Measurements from ENCODE around the gene COL26A1.

Gene COL26A1

DNA sequence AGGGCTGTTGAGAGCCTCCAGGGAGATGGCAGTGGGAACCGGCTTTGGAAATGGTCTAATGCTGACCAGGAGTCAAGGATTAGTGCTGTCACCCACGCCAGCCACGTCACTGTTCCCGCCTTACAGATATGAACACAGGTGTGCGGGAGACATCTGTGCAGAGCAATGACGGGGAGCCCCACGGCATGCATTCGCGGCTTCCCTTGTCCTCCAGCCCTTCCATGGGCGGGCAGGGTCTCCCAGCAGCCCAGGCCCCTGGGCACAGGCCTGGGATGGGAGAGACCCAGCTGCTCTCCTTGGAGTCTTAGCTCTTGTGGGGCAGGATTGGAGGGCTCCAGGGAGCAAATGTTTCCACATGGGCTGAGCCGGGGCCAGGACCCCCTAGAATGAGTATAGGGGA is 172.2 kb downstream of the COL26A1 start:
- Mint-ChIP-seq H3K27me3 (no peaks in the 10 kb centered on the region), H3K4me3 (no peak overlapping the region), H3K4me1 (ENCODE audit: low read depth) (no peaks in the 10 kb centered on the region)

GRCh38 chr7:101535351-101535751 is 172.7 kb downstream of the COL26A1 start:
- H3K36me3 Mint-ChIP-seq: no peaks in the 10 kb centered on the region
- H3K27ac Mint-ChIP-seq: no peak overlapping the region
- no peaks in the 10 kb centered on the region for H3K27me3 Mint-ChIP-seq
- no peak overlapping the region for H3K4me3 Mint-ChIP-seq
- no peaks in the 10 kb centered on the region for H3K4me1 Mint-ChIP-seq (ENCODE audit: low read depth)
- no peaks in the 10 kb centered on the region for H3K9me3 Mint-ChIP-seq (ENCODE audit: low read depth)

More for the DNA sequence above, 172.2 kb downstream of the COL26A1 start:
- Mint-ChIP-seq H3K9me3 (ENCODE audit: low read depth) (no peaks in the 10 kb centered on the region), H3K36me3 (peaks cover under 1% of the 10 kb centered on the region), H3K27ac (no peak overlapping the region)

GRCh38 chr7:101536232-101536631 is 173.6 kb downstream of the COL26A1 start:
- Mint-ChIP-seq H3K27me3 (no peaks in the 10 kb centered on the region), H3K36me3 (no peaks in the 10 kb centered on the region), H3K9me3 (ENCODE audit: low read depth) (no peaks in the 10 kb centered on the region), H3K4me1 (ENCODE audit: low read depth) (no peaks in the 10 kb centered on the region), H3K27ac (no peak overlapping the region), H3K4me3 (no peak overlapping the region)

GRCh38 chr7:101536668-101537067 is 174.0 kb downstream of the COL26A1 start:
- no peak overlapping the region for H3K27ac Mint-ChIP-seq
- no peaks in the 10 kb centered on the region for H3K36me3 Mint-ChIP-seq
- H3K4me3 Mint-ChIP-seq: no peak overlapping the region
- no peaks in the 10 kb centered on the region for H3K27me3 Mint-ChIP-seq
- H3K9me3 Mint-ChIP-seq (ENCODE audit: low read depth): no peaks in the 10 kb centered on the region
- no peaks in the 10 kb centered on the region for H3K4me1 Mint-ChIP-seq (ENCODE audit: low read depth)

DNA sequence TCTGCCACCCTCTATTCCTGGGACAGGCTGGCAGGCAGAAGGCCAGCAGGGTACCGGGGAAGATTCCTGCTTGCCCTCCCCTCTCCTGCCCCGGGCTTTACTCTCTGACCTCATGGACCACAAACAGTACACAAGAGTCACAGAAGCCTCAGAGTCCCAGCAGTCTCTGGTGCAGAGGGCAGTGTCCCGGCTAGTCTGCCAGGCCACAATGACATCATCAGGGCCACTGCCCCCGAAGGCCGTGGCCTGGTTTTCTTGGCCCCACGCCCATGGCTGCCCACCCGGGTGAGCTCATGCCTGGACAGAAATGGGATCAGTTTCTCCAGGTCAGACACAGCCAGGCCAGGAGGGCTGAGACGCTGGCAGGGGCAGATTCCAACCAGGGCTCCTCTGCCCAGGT is 174.5 kb downstream of the COL26A1 start:
- Mint-ChIP-seq H3K4me3 (no peak overlapping the region), H3K9me3 (ENCODE audit: low read depth) (no peaks in the 10 kb centered on the region), H3K36me3 (no peaks in the 10 kb centered on the region), H3K4me1 (ENCODE audit: low read depth) (no peaks in the 10 kb centered on the region), H3K27ac (no peak overlapping the region), H3K27me3 (no peaks in the 10 kb centered on the region)

DNA sequence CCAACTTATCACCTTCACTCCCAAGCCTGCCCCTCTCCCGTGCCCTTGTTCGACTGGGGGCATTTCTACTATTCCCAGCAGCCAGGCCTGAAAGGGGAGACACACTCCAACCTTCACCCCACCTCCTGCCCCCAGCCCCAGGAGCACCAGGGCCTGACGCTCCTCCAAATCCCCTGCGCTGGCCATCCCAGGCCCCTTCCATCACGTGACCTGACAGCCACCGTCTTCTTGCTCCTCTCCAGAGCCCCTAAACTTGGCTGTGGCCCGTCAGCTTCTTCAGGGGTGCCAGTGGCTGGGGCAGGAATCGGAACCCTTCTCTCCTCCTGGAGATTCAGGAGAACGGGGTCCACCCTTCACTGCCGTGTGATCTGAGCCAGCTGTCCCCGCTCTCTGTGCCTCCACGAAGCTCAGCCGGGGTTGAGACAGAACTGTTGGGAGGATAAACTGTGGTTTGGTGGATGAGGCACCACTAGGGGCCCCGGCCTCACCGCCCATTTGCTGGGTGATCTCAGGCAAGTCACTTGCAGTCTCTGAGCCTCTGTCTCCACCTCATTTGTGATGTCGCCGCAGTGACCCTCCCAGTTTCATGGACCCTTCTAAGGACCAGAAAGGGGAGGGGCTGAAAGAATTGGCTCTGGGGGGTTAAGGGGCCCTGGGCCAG is 175.4 kb downstream of the COL26A1 start:
- Mint-ChIP-seq H3K27me3 (no peaks in the 10 kb centered on the region), H3K4me1 (ENCODE audit: low read depth) (peaks cover 2% of the 10 kb centered on the region), H3K27ac (no peak overlapping the region), H3K36me3 (no peaks in the 10 kb centered on the region), H3K4me3 (no peak overlapping the region), H3K9me3 (ENCODE audit: low read depth) (no peaks in the 10 kb centered on the region)

- H3K36me3 Mint-ChIP-seq: no peaks in the 10 kb centered on the region
- no peaks in the 10 kb centered on the region for H3K27me3 Mint-ChIP-seq
- H3K27ac Mint-ChIP-seq: no peak overlapping the region
- no peak overlapping the region for H3K4me3 Mint-ChIP-seq
- peaks cover 2% of the 10 kb centered on the region for H3K4me1 Mint-ChIP-seq (ENCODE audit: low read depth)
- no peaks in the 10 kb centered on the region for H3K9me3 Mint-ChIP-seq (ENCODE audit: low read depth)
These were observed 176.2 kb downstream of the COL26A1 start for GRCh38 chr7:101538596-101539459.

DNA sequence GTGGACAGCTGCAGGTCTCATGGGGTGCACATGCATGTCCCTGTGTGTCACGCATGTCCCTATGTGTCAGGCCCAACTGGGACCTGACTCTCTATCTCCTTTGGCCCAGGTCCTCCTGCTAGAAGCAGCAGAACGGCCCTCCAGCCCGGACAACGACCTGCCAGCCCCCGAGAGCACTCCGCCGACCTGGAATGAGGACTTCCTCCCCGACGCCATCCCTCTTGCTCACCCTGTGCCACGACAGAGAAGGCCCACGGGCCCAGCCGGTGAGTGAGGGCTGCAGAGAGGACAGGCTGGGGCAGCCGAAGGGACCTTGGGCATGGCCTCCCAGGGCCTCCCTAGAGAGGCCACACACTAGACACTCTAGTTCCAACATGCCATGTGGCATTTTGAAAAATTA is 177.1 kb downstream of the COL26A1 start:
- Mint-ChIP-seq H3K36me3 (no peaks in the 10 kb centered on the region), H3K4me3 (no peak overlapping the region), H3K27me3 (no peaks in the 10 kb centered on the region), H3K9me3 (ENCODE audit: low read depth) (no peaks in the 10 kb centered on the region), H3K27ac (no peak overlapping the region), H3K4me1 (ENCODE audit: low read depth) (peaks cover 2% of the 10 kb centered on the region)

GRCh38 chr7:101542527-101543241 is 180.0 kb downstream of the COL26A1 start:
- Mint-ChIP-seq H3K27ac (no peak overlapping the region), H3K36me3 (no peaks in the 10 kb centered on the region), H3K9me3 (ENCODE audit: low read depth) (no peaks in the 10 kb centered on the region), H3K4me3 (no peak overlapping the region), H3K4me1 (ENCODE audit: low read depth) (peaks cover 2% of the 10 kb centered on the region), H3K27me3 (peaks cover under 1% of the 10 kb centered on the region)

DNA sequence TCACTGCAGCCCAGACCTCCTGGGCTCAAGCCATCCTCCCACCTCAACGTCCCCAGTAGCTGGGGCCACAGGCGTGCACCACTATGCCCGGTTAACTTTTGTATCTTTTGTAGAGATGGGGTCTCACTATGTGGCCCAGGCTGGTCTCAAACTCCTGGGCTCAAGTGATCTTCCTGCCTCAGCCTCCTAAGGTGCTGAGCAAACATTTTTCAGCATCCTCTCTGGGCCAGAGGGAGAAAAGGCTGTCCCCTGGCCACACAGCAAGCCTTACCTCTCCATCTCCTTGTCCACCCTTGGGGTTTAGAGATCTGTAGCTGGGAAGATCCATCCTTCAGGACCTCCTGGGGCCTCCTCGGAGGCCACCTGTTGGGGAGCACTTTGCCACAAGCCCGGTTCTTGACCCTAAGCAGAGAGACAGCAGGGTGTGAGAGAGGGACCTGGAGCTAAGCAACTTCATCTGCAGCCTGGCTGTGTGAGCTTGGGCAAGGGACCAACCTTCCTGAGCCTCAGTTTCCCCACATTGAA is 180.6 kb downstream of the COL26A1 start:
- H3K4me3 Mint-ChIP-seq: no peak overlapping the region
- no peak overlapping the region for H3K27ac Mint-ChIP-seq
- H3K27me3 Mint-ChIP-seq: peaks cover 3% of the 10 kb centered on the region
- no peaks in the 10 kb centered on the region for H3K9me3 Mint-ChIP-seq (ENCODE audit: low read depth)
- peaks cover 2% of the 10 kb centered on the region for H3K4me1 Mint-ChIP-seq (ENCODE audit: low read depth)
- H3K36me3 Mint-ChIP-seq: no peaks in the 10 kb centered on the region

GRCh38 chr7:101543846-101544245 is 181.2 kb downstream of the COL26A1 start:
- Mint-ChIP-seq H3K9me3 (ENCODE audit: low read depth) (no peaks in the 10 kb centered on the region), H3K4me3 (no peak overlapping the region), H3K4me1 (ENCODE audit: low read depth) (peaks cover 2% of the 10 kb centered on the region), H3K36me3 (no peaks in the 10 kb centered on the region), H3K27ac (no peak overlapping the region), H3K27me3 (peaks cover 4% of the 10 kb centered on the region)

DNA sequence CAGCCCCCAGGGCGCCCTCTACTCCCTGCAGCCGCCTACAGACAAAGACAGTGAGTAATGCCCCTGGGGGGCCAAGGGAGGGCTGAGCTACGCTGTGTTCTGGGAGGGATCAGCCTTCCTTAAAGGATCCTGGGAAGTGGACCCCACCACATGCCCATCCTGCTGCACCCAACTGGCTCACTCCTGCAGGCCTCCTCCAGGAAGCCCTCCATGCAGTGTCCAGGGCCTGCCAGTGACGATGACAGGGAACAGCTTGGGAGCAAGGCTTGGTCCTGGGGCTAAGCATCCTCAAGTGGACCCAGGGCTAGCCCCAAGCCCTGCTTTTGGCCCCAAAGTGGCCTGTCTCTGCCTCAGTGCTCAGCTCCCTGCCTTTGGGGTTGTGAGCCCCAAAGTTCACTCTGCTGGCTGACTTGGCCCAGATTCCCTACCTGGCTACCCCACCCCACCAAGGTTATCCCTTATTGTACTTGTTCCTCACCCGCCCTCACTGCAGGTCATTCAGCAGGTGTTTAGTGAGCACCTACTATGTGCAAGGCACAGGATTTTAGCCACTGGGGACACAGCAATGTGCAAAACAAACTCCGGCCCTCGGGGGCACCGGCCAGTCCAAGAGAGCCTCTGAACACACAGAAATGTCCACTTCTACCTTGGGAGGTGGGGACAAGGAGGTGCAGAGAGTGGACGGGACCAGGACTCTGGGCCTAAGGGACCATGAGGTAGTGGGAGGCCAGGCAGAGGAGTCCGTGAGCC is 182.9 kb downstream of the COL26A1 start:
- no peak overlapping the region for H3K4me3 Mint-ChIP-seq
- H3K27ac Mint-ChIP-seq: no peak overlapping the region
- peaks cover 4% of the 10 kb centered on the region for H3K27me3 Mint-ChIP-seq
- no peaks in the 10 kb centered on the region for H3K9me3 Mint-ChIP-seq (ENCODE audit: low read depth)
- peaks cover 2% of the 10 kb centered on the region for H3K4me1 Mint-ChIP-seq (ENCODE audit: low read depth)
- no peaks in the 10 kb centered on the region for H3K36me3 Mint-ChIP-seq

DNA sequence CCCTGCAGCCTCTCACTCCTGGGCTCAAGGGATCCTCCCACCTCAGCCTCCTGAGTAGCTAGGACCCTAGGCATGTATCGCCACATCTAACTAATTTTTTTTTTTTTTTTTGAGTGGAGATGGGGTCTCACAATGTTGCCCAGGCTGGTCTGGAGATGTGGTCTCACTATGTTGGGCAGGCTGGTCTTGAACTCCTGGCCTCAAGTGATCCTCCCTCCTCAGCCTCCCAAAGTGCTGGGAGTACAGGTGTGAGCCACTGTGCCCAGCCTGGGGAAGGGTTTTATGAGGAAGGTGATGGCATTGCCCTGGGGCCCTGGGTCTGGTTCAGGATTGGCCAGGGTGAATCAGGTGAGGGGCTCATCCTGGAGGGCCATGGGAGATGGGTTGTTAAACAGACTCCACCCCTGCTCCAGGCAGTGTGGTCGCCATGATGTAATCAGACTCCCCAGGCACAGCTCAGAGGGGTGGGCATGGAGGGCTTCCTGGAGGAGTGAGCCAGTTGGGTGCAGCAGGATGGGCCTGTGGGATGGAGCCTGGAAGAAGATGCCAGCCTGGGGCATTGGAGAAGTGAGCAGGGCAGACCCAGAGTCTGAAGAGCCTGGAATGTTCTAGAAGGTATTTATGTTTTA is 183.7 kb downstream of the COL26A1 start:
- Mint-ChIP-seq H3K36me3 (no peaks in the 10 kb centered on the region), H3K9me3 (ENCODE audit: low read depth) (no peaks in the 10 kb centered on the region), H3K27me3 (peaks cover 4% of the 10 kb centered on the region), H3K27ac (no peak overlapping the region), H3K4me1 (ENCODE audit: low read depth) (peaks cover 2% of the 10 kb centered on the region), H3K4me3 (no peak overlapping the region)
